Smooth muscle cell (in vitro differentiated cells): ENCODE measurements around the gene UTP14C. TPM values are rescaled to one million over a fixed set of nuclear protein-coding genes. Genes with fewer than 3 reads are reported as not detected.
"Not testable (repeated sequence)": the region's sequence is repeated elsewhere in the genome, so short reads cannot be mapped to it uniquely, and the experiment has no call there.

Source experiments
- DNase-seq: peaks from one replicate; lab custom pipeline; 2025; ENCODE audit not compliant: unreplicated experiment; lab: John Stamatoyannopoulos, UW
- H2AFZ ChIP-seq: fragments of 200-600 bp; sonication (generic); 2 replicates; pipeline ENCODE4 v1.6.0; 2016; ENCODE audit warnings: antibody characterized with exemption, low read depth, mild to moderate bottlenecking
- H3F3A ChIP-seq: fragments of 200-600 bp; sonication (generic); 2 replicates; pipeline ENCODE4 v1.6.0; 2017; ENCODE audit warnings: antibody characterized with exemption, low read depth
- H3K27ac ChIP-seq: fragments of 200-600 bp; sonication (generic); 2 replicates; pipeline ENCODE4 v1.5.1; 2016; ENCODE audit warnings: low read depth, mild to moderate bottlenecking
- H3K27me3 ChIP-seq: fragments of 200-600 bp; sonication (generic); 2 replicates; pipeline ENCODE4 v1.6.1; 2016; ENCODE audit warnings: low read depth, mild to moderate bottlenecking
- H3K36me3 ChIP-seq: fragments of 200-600 bp; sonication (generic); 2 replicates; pipeline ENCODE4 v1.5.1; 2016; ENCODE audit warnings: low read depth
- H3K4me1 ChIP-seq: fragments of 200-600 bp; sonication (generic); 2 replicates; pipeline ENCODE4 v1.5.1; 2016; ENCODE audit warnings: low read depth
- H3K4me2 ChIP-seq: fragments of 200-600 bp; sonication (generic); 2 replicates; pipeline ENCODE4 v1.6.0; 2016; ENCODE audit warnings: mild to moderate bottlenecking
- H3K4me3 ChIP-seq: fragments of 200-600 bp; sonication (generic); 2 replicates; pipeline ENCODE4 v1.5.1; 2016; ENCODE audit warnings: mild to moderate bottlenecking
- H3K79me2 ChIP-seq: fragments of 200-600 bp; sonication (generic); 2 replicates; pipeline ENCODE4 v1.6.0; 2016; ENCODE audit warnings: low read depth, mild to moderate bottlenecking
- H3K9ac ChIP-seq: fragments of 200-600 bp; sonication (generic); 2 replicates; pipeline ENCODE4 v1.6.0; 2016; ENCODE audit warnings: low read depth
- H3K9me3 ChIP-seq: fragments of 200-600 bp; sonication (generic); replicated peaks from 2 replicates; pipeline ENCODE4 v1.5.1; 2016; ENCODE audit warnings: low read depth
- H4K20me1 ChIP-seq: fragments of 200-600 bp; sonication (generic); 2 replicates; pipeline ENCODE4 v1.6.0; 2016; ENCODE audit warnings: low read depth
- CTCF ChIP-seq: fragments of 200-600 bp; sonication (generic); IDR thresholded peaks from 2 replicates; pipeline ENCODE4 v1.5.1; 2017; ENCODE audit warnings: borderline replicate concordance, mild to moderate bottlenecking, antibody characterized with exemption; ENCODE audit not compliant: insufficient read depth, poor library complexity, severe bottlenecking
- WGBS: methylation state at CpG from one replicate; pipeline ENCODE4 v1.1.7; 2016; ENCODE audit warnings: low lambda C conversion rate; 5-methylcytosine and 5-hydroxymethylcytosine counted together
- polyA plus RNA-seq: library from polyadenylated mRNA; unstranded; fragments of >200 nt; fragmentation: Nextera tagmentation; extraction: Ambion mirVana; gene quantifications from 2 replicates; pipeline ENCODE4 v1.2.1, GENCODE V29; 2016
- total RNA-seq: library from RNA; depleted of rRNA; stranded (reverse); fragments of >200 nt; gene quantifications from 2 replicates; pipeline ENCODE4 v1.2.3, GENCODE V29; 2014

Gene UTP14C
- total and polyA plus RNA-seq, 2 experiments from 2014 or later, result 8.1 to 18.3 TPM

GRCh38 chr13:52047463-52047862 lies 23.0 kb downstream of the UTP14C start:
- no peak overlapping the region for H3K9ac ChIP-seq
- no peak overlapping the region for H3K4me3 ChIP-seq
- H3K36me3 ChIP-seq, result no peaks in the 10 kb centered on the region
- 99% methylated on average over 3 of the region's 3 CpGs for WGBS
- no peaks in the 10 kb centered on the region for H3K9me3 ChIP-seq
- DNase-seq, result no peak
- H3K4me1 ChIP-seq, result no peaks in the 10 kb centered on the region
- H2AFZ ChIP-seq, result no peak overlapping the region
- no peak for TF ChIP-seq CTCF
- H3K27ac ChIP-seq, result no peak overlapping the region
- no peaks in the 10 kb centered on the region for H3K27me3 ChIP-seq
- H3K4me2 ChIP-seq, result no peak overlapping the region
- H3F3A ChIP-seq, result no peaks in the 10 kb centered on the region
- H4K20me1 ChIP-seq, result no peaks in the 10 kb centered on the region
- H3K79me2 ChIP-seq, result no peaks in the 10 kb centered on the region

GRCh38 chr13:52048516-52048915 lies 24.0 kb downstream of the UTP14C start:
- no peak overlapping the region for H3K4me3 ChIP-seq
- no peak for TF ChIP-seq CTCF
- no peak overlapping the region for H2AFZ ChIP-seq
- no peaks in the 10 kb centered on the region for H3K27me3 ChIP-seq
- H3K27ac ChIP-seq, result no peak overlapping the region
- no peaks in the 10 kb centered on the region for H3K79me2 ChIP-seq
- H3K4me2 ChIP-seq, result no peak overlapping the region
- H3F3A ChIP-seq, result no peaks in the 10 kb centered on the region
- no peaks in the 10 kb centered on the region for H3K9me3 ChIP-seq
- H3K36me3 ChIP-seq, result no peaks in the 10 kb centered on the region
- 72% methylated on average over 2 of the region's 2 CpGs for WGBS
- no peak for DNase-seq
- no peaks in the 10 kb centered on the region for H3K4me1 ChIP-seq
- no peaks in the 10 kb centered on the region for H4K20me1 ChIP-seq
- H3K9ac ChIP-seq, result no peak overlapping the region

- H3K4me2 ChIP-seq, result peak overlapping the region; percentile 73
- H3F3A ChIP-seq, result no peaks in the 10 kb centered on the region
- H3K27me3 ChIP-seq, result no peaks in the 10 kb centered on the region
- no peak overlapping the region for H3K4me3 ChIP-seq
- no peaks in the 10 kb centered on the region for H3K79me2 ChIP-seq
- no peaks in the 10 kb centered on the region for H3K4me1 ChIP-seq
- DNase-seq, result no peak
- no peaks in the 10 kb centered on the region for H4K20me1 ChIP-seq
- peak overlapping the region; percentile 75 for H2AFZ ChIP-seq
- no peaks in the 10 kb centered on the region for H3K9me3 ChIP-seq
- no peak overlapping the region for H3K27ac ChIP-seq
- H3K9ac ChIP-seq, result no peak overlapping the region
- TF ChIP-seq CTCF, result no peak
- H3K36me3 ChIP-seq, result no peaks in the 10 kb centered on the region
- WGBS, result 44% methylated on average over 7 of the region's 7 CpGs
Measured at GRCh38 chr13:52051400-52051799, 26.9 kb downstream of the UTP14C start.

- no peak overlapping the region for H3K9ac ChIP-seq
Measured at GRCh38 chr13:52053460-52053859, 29.0 kb downstream of the UTP14C start.

DNA sequence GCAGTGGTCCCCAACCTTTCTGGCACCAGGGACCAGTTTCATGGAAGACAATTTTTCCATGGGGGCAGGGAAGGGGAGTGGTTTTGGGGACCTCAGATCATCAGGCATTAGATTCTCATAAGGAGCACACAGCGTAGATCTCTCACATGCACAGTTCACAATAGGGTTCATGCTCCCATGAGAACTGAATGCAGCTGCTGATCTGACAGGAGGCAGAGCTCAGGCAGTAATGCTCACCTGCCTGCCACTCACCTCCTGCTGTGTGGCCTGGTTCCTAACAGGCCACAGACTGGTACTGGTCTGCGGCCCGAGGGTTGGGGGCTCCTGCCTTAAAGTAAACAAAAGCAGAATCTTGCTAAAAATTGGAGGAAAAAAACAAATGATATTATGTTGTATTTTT lies 36.6 kb downstream of the UTP14C start:
- not testable (repeated sequence) for H3K36me3 ChIP-seq, H3K27ac ChIP-seq, H4K20me1 ChIP-seq, H3K79me2 ChIP-seq, H3K4me1 ChIP-seq, H3K9me3 ChIP-seq, DNase-seq, H3K9ac ChIP-seq, H3F3A ChIP-seq, H2AFZ ChIP-seq, H3K4me3 ChIP-seq, H3K27me3 ChIP-seq
- WGBS, result 98% methylated on average over 3 of the region's 3 CpGs
- H3K4me2 ChIP-seq, result peak overlapping the region; percentile 46

More at GRCh38 chr13:52053460-52053859, 29.0 kb downstream of the UTP14C start:
- no peak overlapping the region for H3K4me3 ChIP-seq
- TF ChIP-seq CTCF, result no peak
- H3K36me3 ChIP-seq, result no peaks in the 10 kb centered on the region
- no peaks in the 10 kb centered on the region for H3K4me1 ChIP-seq
- no peaks in the 10 kb centered on the region for H3K79me2 ChIP-seq
- H3K9me3 ChIP-seq, result no peaks in the 10 kb centered on the region
- H3K27me3 ChIP-seq, result no peaks in the 10 kb centered on the region
- no peaks in the 10 kb centered on the region for H4K20me1 ChIP-seq
- no peak overlapping the region for H2AFZ ChIP-seq
- 10% methylated on average over 4 of the region's 4 CpGs for WGBS
- DNase-seq, result no peak
- peak overlapping the region; percentile 73 for H3K4me2 ChIP-seq
- peak overlapping the region; percentile 25 for H3K27ac ChIP-seq
- H3F3A ChIP-seq, result no peaks in the 10 kb centered on the region
